Measurements from ENCODE around the gene HSPA14.
"Not testable (repeated sequence)": the region's sequence is repeated elsewhere in the genome, so short reads cannot be mapped to it uniquely, and the experiment has no call there.

The HSPA14 gene

GRCh38 chr10:14879928-14880193 is 41.8 kb downstream of the HSPA14 start:
- DNase-seq (ENCODE audit: low read depth in 1 of 2, low spot score in 1 of 2): no peak

- no peak for DNase-seq (ENCODE audit: low read depth in 1 of 2, low spot score in 1 of 2)
Measured at GRCh38 chr10:14880229-14880628, 42.1 kb downstream of the HSPA14 start.

GRCh38 chr10:14884082-14884481 is 46.0 kb downstream of the HSPA14 start:
- DNase-seq (ENCODE audit: low read depth in 1 of 2, low spot score in 1 of 2): no peak

GRCh38 chr10:14889318-14889717 is 51.2 kb downstream of the HSPA14 start:
- DNase-seq (ENCODE audit: low read depth in 1 of 2, low spot score in 1 of 2): no peak

GRCh38 chr10:14891151-14891550 is 53.0 kb downstream of the HSPA14 start:
- no peak for DNase-seq (ENCODE audit: low read depth in 1 of 2, low spot score in 1 of 2)

GRCh38 chr10:14904316-14904732 is 66.2 kb downstream of the HSPA14 start:
- DNase-seq (ENCODE audit: low read depth in 1 of 2, low spot score in 1 of 2): no peak

GRCh38 chr10:14904864-14905263 is 66.8 kb downstream of the HSPA14 start:
- DNase-seq (ENCODE audit: low read depth in 1 of 2, low spot score in 1 of 2): no peak

GRCh38 chr10:14905890-14906289 is 67.8 kb downstream of the HSPA14 start:
- no peak for DNase-seq (ENCODE audit: low read depth in 1 of 2, low spot score in 1 of 2)

- DNase-seq (ENCODE audit: low read depth in 1 of 2, low spot score in 1 of 2): no peak
Measured at GRCh38 chr10:14906765-14907164, 68.7 kb downstream of the HSPA14 start.

- DNase-seq (ENCODE audit: low read depth in 1 of 2, low spot score in 1 of 2): not testable (repeated sequence)
Measured at GRCh38 chr10:14907591-14907990, 69.5 kb downstream of the HSPA14 start.

GRCh38 chr10:14909101-14909500 is 71.0 kb downstream of the HSPA14 start:
- DNase-seq (ENCODE audit: low read depth in 1 of 2, low spot score in 1 of 2): no peak

- DNase-seq (ENCODE audit: low read depth in 1 of 2, low spot score in 1 of 2): no peak
Measured at GRCh38 chr10:14910953-14911352, 72.8 kb downstream of the HSPA14 start.

- no peak for DNase-seq (ENCODE audit: low read depth in 1 of 2, low spot score in 1 of 2)
Measured at GRCh38 chr10:14911801-14912200, 73.7 kb downstream of the HSPA14 start.

- no peak for DNase-seq (ENCODE audit: low read depth in 1 of 2, low spot score in 1 of 2)
Measured at GRCh38 chr10:14916600-14916999, 78.5 kb downstream of the HSPA14 start.

GRCh38 chr10:14917827-14918226 is 79.7 kb downstream of the HSPA14 start:
- no peak for DNase-seq (ENCODE audit: low read depth in 1 of 2, low spot score in 1 of 2)

GRCh38 chr10:14918964-14919363 is 80.9 kb downstream of the HSPA14 start:
- no peak for DNase-seq (ENCODE audit: low read depth in 1 of 2, low spot score in 1 of 2)

Measured in stimulated activated CD4-positive, alpha-beta T cell treated with anti-CD3 and anti-CD28 coated beads, Interleukin-15, amount 100 ng/mL, for 1 hour (primary cell).